Measurements from ENCODE around the gene CDH23. TPM values are rescaled to one million over a fixed set of nuclear protein-coding genes. Genes with fewer than 3 reads are reported as not detected.

Gene CDH23
- total RNA-seq, 4 donors from 2014 or later, result 7.1 to 56.2 (median 25.4) TPM

- Histone ChIP-seq H3K27me3 (no peaks in the 10 kb centered on the region), H3K4me3 (no peak overlapping the region), H3K4me1 (no peaks in the 10 kb centered on the region), H3K9me3 (no peaks in the 10 kb centered on the region), H3K36me3 (no peaks in the 10 kb centered on the region), H3K27ac (no peak overlapping the region)
- TF ChIP-seq POLR2A (IDR thresholded peaks at IDR 0.05) (no peak), CTCF (IDR thresholded peaks at IDR 0.05) (no peak)
- no peak for DNase-seq
- intact Hi-C loops (cut with DNase I; ENCODE audit: low total_unique reads), result no loop called here
These were observed 289.0 kb downstream of the CDH23 start for GRCh38 chr10:71685554-71686232.

- Histone ChIP-seq H3K27ac (no peak overlapping the region), H3K36me3 (no peaks in the 10 kb centered on the region), H3K4me1 (no peaks in the 10 kb centered on the region), H3K27me3 (no peaks in the 10 kb centered on the region), H3K4me3 (no peak overlapping the region), H3K9me3 (no peaks in the 10 kb centered on the region)
- intact Hi-C loops (cut with DNase I; ENCODE audit: low total_unique reads), result no loop called here
- TF ChIP-seq CTCF (IDR thresholded peaks at IDR 0.05) (no peak), POLR2A (IDR thresholded peaks at IDR 0.05) (no peak)
- no peak for DNase-seq
These were observed 290.4 kb downstream of the CDH23 start for GRCh38 chr10:71687077-71687476.

- H3K4me3 ChIP-seq, result no peak overlapping the region
- intact Hi-C loops (cut with DNase I; ENCODE audit: low total_unique reads), result no loop called here
- no peaks in the 10 kb centered on the region for H3K4me1 ChIP-seq
- H3K27ac ChIP-seq, result no peak overlapping the region
- no peak for DNase-seq
- no peaks in the 10 kb centered on the region for H3K9me3 ChIP-seq
- H3K27me3 ChIP-seq, result no peaks in the 10 kb centered on the region
- H3K36me3 ChIP-seq, result no peaks in the 10 kb centered on the region
- no peak for TF ChIP-seq CTCF (IDR thresholded peaks at IDR 0.05)
- TF ChIP-seq POLR2A (IDR thresholded peaks at IDR 0.05), result no peak
These were observed 290.8 kb downstream of the CDH23 start for GRCh38 chr10:71687480-71687879.

- intact Hi-C loops (cut with DNase I; ENCODE audit: low total_unique reads), result no loop called here
- TF ChIP-seq CTCF (IDR thresholded peaks at IDR 0.05) (no peak), POLR2A (IDR thresholded peaks at IDR 0.05) (no peak)
- no peaks in the 10 kb centered on the region for H3K27me3 ChIP-seq
- H3K4me3 ChIP-seq, result no peak overlapping the region
- DNase-seq, result no peak
- H3K27ac ChIP-seq, result no peak overlapping the region
- no peaks in the 10 kb centered on the region for H3K9me3 ChIP-seq
- no peaks in the 10 kb centered on the region for H3K36me3 ChIP-seq
- H3K4me1 ChIP-seq, result no peaks in the 10 kb centered on the region
These were observed 291.5 kb downstream of the CDH23 start for GRCh38 chr10:71688256-71688655.

GRCh38 chr10:71690094-71690720 lies 293.5 kb downstream of the CDH23 start:
- no peaks in the 10 kb centered on the region for H3K36me3 ChIP-seq
- intact Hi-C loops (cut with DNase I; ENCODE audit: low total_unique reads), result no loop called here
- no peak overlapping the region for H3K4me3 ChIP-seq
- H3K4me1 ChIP-seq, result no peaks in the 10 kb centered on the region
- H3K9me3 ChIP-seq, result no peaks in the 10 kb centered on the region
- DNase-seq, result no peak
- no peaks in the 10 kb centered on the region for H3K27me3 ChIP-seq
- no peak overlapping the region for H3K27ac ChIP-seq
- TF ChIP-seq POLR2A (IDR thresholded peaks at IDR 0.05), result no peak
- TF ChIP-seq CTCF (IDR thresholded peaks at IDR 0.05), result no peak

All from uterus (tissue), 4 donors.